Measurements from ENCODE around the gene DEK.

DNA sequence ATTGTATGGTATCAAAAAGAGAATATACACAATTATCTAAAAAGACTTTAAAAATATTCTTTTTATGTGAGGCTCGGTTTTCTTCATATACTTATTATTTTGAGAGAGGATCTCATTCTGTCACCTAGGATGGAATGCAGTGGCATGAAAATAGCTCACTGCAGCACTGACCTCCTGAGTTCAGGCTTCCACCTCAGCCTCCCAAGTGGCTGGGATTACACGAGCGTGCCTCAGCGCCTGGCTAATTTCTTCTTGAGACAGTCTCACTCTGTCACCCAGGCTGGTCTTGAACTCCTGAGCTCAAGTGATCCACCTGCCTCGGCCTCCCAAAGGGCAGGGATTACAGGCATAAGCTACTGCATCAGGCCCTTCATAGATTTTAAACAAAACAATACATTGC, 10.7 kb downstream of the DEK start:
- TF ChIP-seq TCF4 (CRISPR knock-in tag; IDR thresholded peaks at IDR 0.05; ENCODE audit: borderline replicate concordance), result no peak
- TF ChIP-seq, protein P1, sequence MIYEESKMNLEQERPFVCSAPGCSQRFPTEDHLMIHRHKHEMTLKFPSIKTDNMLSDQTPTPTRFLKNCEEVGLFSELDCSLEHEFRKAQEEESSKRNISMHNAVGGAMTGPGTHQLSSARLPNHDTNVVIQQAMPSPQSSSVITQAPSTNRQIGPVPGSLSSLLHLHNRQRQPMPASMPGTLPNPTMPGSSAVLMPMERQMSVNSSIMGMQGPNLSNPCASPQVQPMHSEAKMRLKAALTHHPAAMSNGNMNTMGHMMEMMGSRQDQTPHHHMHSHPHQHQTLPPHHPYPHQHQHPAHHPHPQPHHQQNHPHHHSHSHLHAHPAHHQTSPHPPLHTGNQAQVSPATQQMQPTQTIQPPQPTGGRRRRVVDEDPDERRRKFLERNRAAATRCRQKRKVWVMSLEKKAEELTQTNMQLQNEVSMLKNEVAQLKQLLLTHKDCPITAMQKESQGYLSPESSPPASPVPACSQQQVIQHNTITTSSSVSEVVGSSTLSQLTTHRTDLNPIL (CRISPR knock-in tag; IDR thresholded peaks at IDR 0.05; ENCODE audit: low read depth), result no peak
- TF ChIP-seq ISL1 (CRISPR knock-in tag; IDR thresholded peaks at IDR 0.05), result no peak
- TF ChIP-seq, protein P2, sequence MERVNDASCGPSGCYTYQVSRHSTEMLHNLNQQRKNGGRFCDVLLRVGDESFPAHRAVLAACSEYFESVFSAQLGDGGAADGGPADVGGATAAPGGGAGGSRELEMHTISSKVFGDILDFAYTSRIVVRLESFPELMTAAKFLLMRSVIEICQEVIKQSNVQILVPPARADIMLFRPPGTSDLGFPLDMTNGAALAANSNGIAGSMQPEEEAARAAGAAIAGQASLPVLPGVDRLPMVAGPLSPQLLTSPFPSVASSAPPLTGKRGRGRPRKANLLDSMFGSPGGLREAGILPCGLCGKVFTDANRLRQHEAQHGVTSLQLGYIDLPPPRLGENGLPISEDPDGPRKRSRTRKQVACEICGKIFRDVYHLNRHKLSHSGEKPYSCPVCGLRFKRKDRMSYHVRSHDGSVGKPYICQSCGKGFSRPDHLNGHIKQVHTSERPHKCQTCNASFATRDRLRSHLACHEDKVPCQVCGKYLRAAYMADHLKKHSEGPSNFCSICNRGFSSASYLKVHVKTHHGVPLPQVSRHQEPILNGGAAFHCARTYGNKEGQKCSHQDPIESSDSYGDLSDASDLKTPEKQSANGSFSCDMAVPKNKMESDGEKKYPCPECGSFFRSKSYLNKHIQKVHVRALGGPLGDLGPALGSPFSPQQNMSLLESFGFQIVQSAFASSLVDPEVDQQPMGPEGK (CRISPR knock-in tag; IDR thresholded peaks at IDR 0.05; ENCODE audit: borderline replicate concordance), result no peak
- no peak for TF ChIP-seq GLIS3 (CRISPR knock-in tag; IDR thresholded peaks at IDR 0.05)
- no peak for TF ChIP-seq BACH2 (CRISPR knock-in tag; IDR thresholded peaks at IDR 0.05; ENCODE audit: borderline replicate concordance)

All from SK-N-SH treated with all-trans-retinoic acid at 6 μM for 48 hours (cell line).